GM23248 (cell line): ENCODE measurements around the gene SMIM45.

Experiments used
- DNase-seq: peaks from one replicate; pipeline ENCODE4 v3.0.0-alpha.2; 2015
- H2AFZ ChIP-seq: fragments of 200-600 bp; sonication (generic); 2 replicates; pipeline ENCODE4 v1.6.1; 2016; ENCODE audit warnings: antibody characterized with exemption
- H3F3A ChIP-seq: fragments of 200-600 bp; sonication (generic); 2 replicates; pipeline ENCODE4 v1.6.1; 2016; ENCODE audit warnings: mild to moderate bottlenecking, antibody characterized with exemption, mixed run types; ENCODE audit not compliant: insufficient read depth
- H3K27ac ChIP-seq: fragments of 200-600 bp; sonication (generic); 2 replicates; pipeline ENCODE4 v1.5.1; 2016; ENCODE audit warnings: mild to moderate bottlenecking
- H3K27me3 ChIP-seq: fragments of 200-600 bp; sonication (generic); replicated peaks from 2 replicates; pipeline ENCODE4 v1.6.1; 2016; ENCODE audit warnings: mild to moderate bottlenecking; ENCODE audit not compliant: insufficient read depth
- H3K36me3 ChIP-seq: fragments of 200-600 bp; sonication (generic); 2 replicates; pipeline ENCODE4 v1.6.1; 2016; ENCODE audit warnings: low read depth, mild to moderate bottlenecking
- H3K4me1 ChIP-seq: fragments of 200-600 bp; sonication (generic); 2 replicates; pipeline ENCODE4 v1.6.1; 2016; ENCODE audit warnings: mild to moderate bottlenecking; ENCODE audit not compliant: insufficient read depth
- H3K4me2 ChIP-seq: fragments of 200-600 bp; sonication (generic); one replicate; pipeline ENCODE4 v1.6.1; 2016; ENCODE audit warnings: mild to moderate bottlenecking; ENCODE audit not compliant: unreplicated experiment
- H3K4me3 ChIP-seq: fragments of 200-600 bp; sonication (generic); 2 replicates; pipeline ENCODE4 v1.5.1; 2016; ENCODE audit warnings: mild to moderate bottlenecking
- H3K79me2 ChIP-seq: fragments of 200-600 bp; sonication (generic); 2 replicates; pipeline ENCODE4 v1.6.1; 2016; ENCODE audit warnings: mild to moderate bottlenecking; ENCODE audit not compliant: insufficient read depth
- H3K9ac ChIP-seq: fragments of 200-600 bp; sonication (generic); 2 replicates; pipeline ENCODE4 v1.6.1; 2016; ENCODE audit warnings: mild to moderate bottlenecking
- H3K9me2 ChIP-seq: fragments of 200-600 bp; sonication (generic); 2 replicates; pipeline ENCODE4 v1.6.1; 2016; ENCODE audit warnings: mixed run types, mild to moderate bottlenecking, moderate library complexity; ENCODE audit not compliant: insufficient read depth
- H3K9me3 ChIP-seq: fragments of 200-600 bp; sonication (generic); one replicate; pipeline ENCODE4 v1.6.1; 2017; ENCODE audit warnings: low read depth
- H4K20me1 ChIP-seq: fragments of 200-600 bp; sonication (generic); 2 replicates; pipeline ENCODE4 v1.6.0; 2016; ENCODE audit not compliant: insufficient read depth
- EZH2 ChIP-seq: fragments of 200-600 bp; sonication (generic); IDR thresholded peaks from 2 replicates; pipeline ENCODE4 v1.6.1; 2018; ENCODE audit warnings: antibody characterized with exemption, mild to moderate bottlenecking; ENCODE audit not compliant: insufficient read depth, poor library complexity, severe bottlenecking
- EZH2phosphoT487 ChIP-seq: fragments of 200-600 bp; sonication (generic); IDR thresholded peaks from 2 replicates; pipeline ENCODE4 v1.6.1; 2018; ENCODE audit warnings: antibody characterized with exemption, moderate library complexity, mild to moderate bottlenecking, low read depth; ENCODE audit not compliant: insufficient read depth
- WGBS, 2 experiments: methylation state at CpG; one replicate each; pipeline ENCODE4 v1.1.6; 2015 to 2017; ENCODE audit warnings: low lambda C conversion rate in 2 of 2, low coverage in 1 of 2; ENCODE audit errors: missing lambda C conversion rate in 2 of 2; 5-methylcytosine and 5-hydroxymethylcytosine counted together
- in situ Hi-C: fragments of 300-500 bp; cut with MboI; formaldehyde crosslinking; loops from 2 replicates; pipeline ENCODE4 v1.15.0; 2020

Gene SMIM45

GRCh38 chr22:41998361-41999261, 46.7 kb downstream of the SMIM45 start, which contains the start of gene WBP2NL:
TSS of gene WBP2NL (plus strand) at chr22:41998788. CDS start at chr22:41998819, 31 bp downstream.
- Histone ChIP-seq H3K4me1 (no peaks in the 10 kb centered on the region), H3K27me3 (no peaks in the 10 kb centered on the region), H3K4me2 (peak within 1 kb of the TSS; percentile 45), H3F3A (no peaks in the 10 kb centered on the region), H3K4me3 (peak within 1 kb of the TSS; percentile 72), H3K9me3 (no peaks in the 10 kb centered on the region), H3K9me2 (peaks cover 4% of the 10 kb centered on the region; the same call in 1 of the 2 replicates), H3K9ac (peak within 1 kb of the TSS; percentile 68), H3K27ac (no peak within 1 kb of the TSS), H3K36me3 (no peaks in the 10 kb centered on the region), H3K79me2 (no peaks in the 10 kb centered on the region), H4K20me1 (no peaks in the 10 kb centered on the region), H2AFZ (peak within 1 kb of the TSS; percentile 92)
- WGBS, 2 experiments, result 23 to 37% methylated on average over 44 to 71 of the region's 71 CpGs
- peak; percentile 88 for DNase-seq
- TF ChIP-seq EZH2 (no peak), EZH2phosphoT487 (no peak)
- in situ Hi-C loops, result no loop called here

GRCh38 chr22:42000466-42000865, 48.5 kb downstream of the SMIM45 start:
- no peak for DNase-seq
- H3K4me3 ChIP-seq, result no peak overlapping the region
- TF ChIP-seq EZH2 (no peak), EZH2phosphoT487 (no peak)
- no peaks in the 10 kb centered on the region for H3K27me3 ChIP-seq
- in situ Hi-C loops, result no loop called here
- no peaks in the 10 kb centered on the region for H3K36me3 ChIP-seq
- no peaks in the 10 kb centered on the region for H3K79me2 ChIP-seq
- H2AFZ ChIP-seq, result no peak overlapping the region
- H3K9me3 ChIP-seq, result no peaks in the 10 kb centered on the region
- no peak overlapping the region for H3K4me2 ChIP-seq
- H3F3A ChIP-seq, result no peaks in the 10 kb centered on the region
- H3K27ac ChIP-seq, result no peak overlapping the region
- no peaks in the 10 kb centered on the region for H3K4me1 ChIP-seq
- H4K20me1 ChIP-seq, result no peaks in the 10 kb centered on the region
- H3K9me2 ChIP-seq, result peaks cover 4% of the 10 kb centered on the region; the same call in 1 of the 2 replicates
- no peak overlapping the region for H3K9ac ChIP-seq
- WGBS, 2 experiments, result 94 to 96% methylated on average over 8 of the region's 8 CpGs

- H2AFZ ChIP-seq, result no peak overlapping the region
- H3F3A ChIP-seq, result no peaks in the 10 kb centered on the region
- TF ChIP-seq EZH2phosphoT487 (no peak), EZH2 (no peak)
- H4K20me1 ChIP-seq, result no peaks in the 10 kb centered on the region
- H3K9ac ChIP-seq, result no peak overlapping the region
- WGBS, 2 experiments, result 79 to 82% methylated on average over 8 of the region's 8 CpGs
- DNase-seq, result peak; percentile 20
- H3K4me3 ChIP-seq, result no peak overlapping the region
- no peaks in the 10 kb centered on the region for H3K79me2 ChIP-seq
- H3K9me2 ChIP-seq, result peaks cover 4% of the 10 kb centered on the region; the same call in 1 of the 2 replicates
- H3K36me3 ChIP-seq, result no peaks in the 10 kb centered on the region
- H3K9me3 ChIP-seq, result no peaks in the 10 kb centered on the region
- no peak overlapping the region for H3K27ac ChIP-seq
- no peak overlapping the region for H3K4me2 ChIP-seq
- in situ Hi-C loops, result no loop called here
- H3K4me1 ChIP-seq, result no peaks in the 10 kb centered on the region
- H3K27me3 ChIP-seq, result no peaks in the 10 kb centered on the region
Observed at GRCh38 chr22:42001121-42001520, 49.2 kb downstream of the SMIM45 start.

- no peak for DNase-seq
- no peak overlapping the region for H3K9ac ChIP-seq
- H3F3A ChIP-seq, result no peaks in the 10 kb centered on the region
- H4K20me1 ChIP-seq, result no peaks in the 10 kb centered on the region
- H3K4me2 ChIP-seq, result no peak overlapping the region
- no peaks in the 10 kb centered on the region for H3K79me2 ChIP-seq
- H3K9me3 ChIP-seq, result no peaks in the 10 kb centered on the region
- in situ Hi-C loops, result no loop called here
- no peak overlapping the region for H3K4me3 ChIP-seq
- no peak overlapping the region for H2AFZ ChIP-seq
- TF ChIP-seq EZH2phosphoT487 (no peak), EZH2 (no peak)
- H3K4me1 ChIP-seq, result no peaks in the 10 kb centered on the region
- no peaks in the 10 kb centered on the region for H3K36me3 ChIP-seq
- WGBS, 2 experiments, result 97% methylated on average over 12 of the region's 12 CpGs
- no peak overlapping the region for H3K27ac ChIP-seq
- H3K27me3 ChIP-seq, result no peaks in the 10 kb centered on the region
- peaks cover 4% of the 10 kb centered on the region; the same call in 1 of the 2 replicates for H3K9me2 ChIP-seq
Observed at GRCh38 chr22:42001706-42002105, 49.8 kb downstream of the SMIM45 start.
